PFSK-1 (cell line): Measurements from ENCODE around the gene CADM2.

Experiments
- FOXP2 ChIP-seq: optimal IDR thresholded peaks from 2 replicates; pipeline ENCODE3; 2011; ENCODE audit warnings: borderline replicate concordance, control low read depth, inconsistent platforms; ENCODE audit not compliant: insufficient read depth; ENCODE audit errors: extremely low read length, extremely low read depth
- POLR2AphosphoS5 ChIP-seq: IDR thresholded peaks from 2 replicates; pipeline ENCODE4 v1.6.1; 2012; ENCODE audit warnings: low read depth, mild to moderate bottlenecking, control low read depth, low read length, moderate library complexity
- SIN3A ChIP-seq: IDR thresholded peaks from 2 replicates; pipeline ENCODE4 v1.6.1; 2012; ENCODE audit warnings: mild to moderate bottlenecking, low read length, moderate library complexity, borderline replicate concordance; ENCODE audit not compliant: insufficient read depth
- TAF1 ChIP-seq: IDR thresholded peaks from 2 replicates; pipeline ENCODE4 v1.6.1; 2012; ENCODE audit warnings: low read length, control low read depth, borderline replicate concordance; ENCODE audit not compliant: insufficient read depth
- TF ChIP-seq, protein P1 (sequence below), 2 experiments: IDR thresholded peaks; 2 replicates each; pipeline versions ENCODE4 v1.6.1 to v1.8.0; 2011 to 2012; ENCODE audit warnings: low read depth in 2 of 2, low read length in 2 of 2, control low read depth in 1 of 2, inconsistent platforms in 1 of 2, mild to moderate bottlenecking in 1 of 2, moderate library complexity in 1 of 2; ENCODE audit not compliant: insufficient read depth in 1 of 2

The CADM2 gene

GRCh38 chr3:86051058-86051457 is 1092.3 kb downstream of the CADM2 start:
- TF ChIP-seq POLR2AphosphoS5 = no peak
- TF ChIP-seq TAF1 = no peak
- no peak for TF ChIP-seq FOXP2
- TF ChIP-seq, protein P1, sequence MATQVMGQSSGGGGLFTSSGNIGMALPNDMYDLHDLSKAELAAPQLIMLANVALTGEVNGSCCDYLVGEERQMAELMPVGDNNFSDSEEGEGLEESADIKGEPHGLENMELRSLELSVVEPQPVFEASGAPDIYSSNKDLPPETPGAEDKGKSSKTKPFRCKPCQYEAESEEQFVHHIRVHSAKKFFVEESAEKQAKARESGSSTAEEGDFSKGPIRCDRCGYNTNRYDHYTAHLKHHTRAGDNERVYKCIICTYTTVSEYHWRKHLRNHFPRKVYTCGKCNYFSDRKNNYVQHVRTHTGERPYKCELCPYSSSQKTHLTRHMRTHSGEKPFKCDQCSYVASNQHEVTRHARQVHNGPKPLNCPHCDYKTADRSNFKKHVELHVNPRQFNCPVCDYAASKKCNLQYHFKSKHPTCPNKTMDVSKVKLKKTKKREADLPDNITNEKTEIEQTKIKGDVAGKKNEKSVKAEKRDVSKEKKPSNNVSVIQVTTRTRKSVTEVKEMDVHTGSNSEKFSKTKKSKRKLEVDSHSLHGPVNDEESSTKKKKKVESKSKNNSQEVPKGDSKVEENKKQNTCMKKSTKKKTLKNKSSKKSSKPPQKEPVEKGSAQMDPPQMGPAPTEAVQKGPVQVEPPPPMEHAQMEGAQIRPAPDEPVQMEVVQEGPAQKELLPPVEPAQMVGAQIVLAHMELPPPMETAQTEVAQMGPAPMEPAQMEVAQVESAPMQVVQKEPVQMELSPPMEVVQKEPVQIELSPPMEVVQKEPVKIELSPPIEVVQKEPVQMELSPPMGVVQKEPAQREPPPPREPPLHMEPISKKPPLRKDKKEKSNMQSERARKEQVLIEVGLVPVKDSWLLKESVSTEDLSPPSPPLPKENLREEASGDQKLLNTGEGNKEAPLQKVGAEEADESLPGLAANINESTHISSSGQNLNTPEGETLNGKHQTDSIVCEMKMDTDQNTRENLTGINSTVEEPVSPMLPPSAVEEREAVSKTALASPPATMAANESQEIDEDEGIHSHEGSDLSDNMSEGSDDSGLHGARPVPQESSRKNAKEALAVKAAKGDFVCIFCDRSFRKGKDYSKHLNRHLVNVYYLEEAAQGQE (IDR thresholded peaks at IDR 0.05; ENCODE audit: insufficient read depth in 1 of 2, low read depth in 2 of 2, low read length in 2 of 2) = no peak
- no peak for TF ChIP-seq SIN3A

DNA sequence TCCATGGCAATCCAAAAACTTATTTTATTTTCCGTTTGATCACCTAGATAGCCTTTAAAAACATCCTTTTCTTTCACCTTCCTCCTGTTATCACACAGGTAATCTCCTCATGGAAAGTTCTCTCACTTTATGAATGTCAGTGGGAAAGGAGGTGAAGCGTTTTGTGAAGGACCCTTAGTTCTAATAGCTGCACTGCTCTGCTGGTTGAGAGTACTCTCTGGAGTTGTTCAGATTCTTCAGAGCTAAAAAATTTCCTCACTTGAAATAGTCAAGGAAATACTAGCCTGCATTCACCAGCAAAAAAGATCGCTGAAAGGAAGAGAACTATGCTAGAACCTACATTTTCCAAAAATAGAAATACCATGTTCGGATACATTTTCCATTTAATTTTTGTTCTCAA is 1097.2 kb downstream of the CADM2 start:
- TF ChIP-seq POLR2AphosphoS5 = no peak
- no peak for TF ChIP-seq SIN3A
- TF ChIP-seq, protein P1 (IDR thresholded peaks at IDR 0.05; ENCODE audit: insufficient read depth in 1 of 2, low read depth in 2 of 2, low read length in 2 of 2) = no peak
- no peak for TF ChIP-seq TAF1
- no peak for TF ChIP-seq FOXP2

GRCh38 chr3:86056962-86057361 is 1098.2 kb downstream of the CADM2 start:
- TF ChIP-seq, protein P1 (IDR thresholded peaks at IDR 0.05; ENCODE audit: insufficient read depth in 1 of 2, low read depth in 2 of 2, low read length in 2 of 2) = no peak
- TF ChIP-seq SIN3A (no peak), FOXP2 (no peak), POLR2AphosphoS5 (no peak), TAF1 (no peak)

DNA sequence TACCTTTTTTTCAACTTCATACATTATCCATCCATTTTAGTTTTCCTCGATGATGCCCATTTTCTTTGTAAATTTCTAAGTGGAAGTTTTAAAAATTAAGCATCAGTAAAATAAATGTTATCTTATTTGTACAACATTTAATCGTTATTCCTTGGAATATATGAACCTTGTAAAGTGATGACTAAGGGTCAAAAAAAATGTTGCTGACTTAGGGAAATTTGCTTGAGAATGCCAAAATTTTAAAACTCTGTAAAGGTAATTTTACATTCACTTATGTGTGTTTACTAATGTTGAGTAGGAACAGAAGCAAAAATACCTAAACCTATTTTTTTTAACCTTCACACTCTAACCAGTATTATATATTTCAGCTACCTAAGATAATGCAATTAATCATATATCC is 1115.0 kb downstream of the CADM2 start:
- TF ChIP-seq, protein P1 (IDR thresholded peaks at IDR 0.05; ENCODE audit: insufficient read depth in 1 of 2, low read depth in 2 of 2, low read length in 2 of 2) = no peak
- no peak for TF ChIP-seq SIN3A
- TF ChIP-seq TAF1 = no peak
- no peak for TF ChIP-seq POLR2AphosphoS5
- TF ChIP-seq FOXP2 = no peak
